SK-N-SH (cell line): ENCODE data around the gene DCTD. TPM values are rescaled to one million over a fixed set of nuclear protein-coding genes. Genes with fewer than 3 reads are reported as not detected.

Experiments
- CTCF ChIA-PET: fragments of 300-600, 350-600 bp; formaldehyde crosslinking; extraction: SDS; loops from one replicate; lab custom pipeline; 2021; lab: Yijun Ruan, JAX
- POLR2A ChIA-PET: fragments of 350-600 bp; sonication (Branson Sonifier 250); formaldehyde crosslinking; extraction: SDS; loops from one replicate; lab custom pipeline; 2020; ENCODE audit warnings: antibody characterized with exemption, inconsistent platforms; lab: Yijun Ruan, JAX
- DNase-seq: peaks from one replicate; pipeline ENCODE4 v3.0.0; 2012
- H2AFZ ChIP-seq: fragments of 200-600 bp; sonication (generic); 2 replicates; pipeline ENCODE4 v1.8.1; 2016; ENCODE audit warnings: antibody characterized with exemption, mild to moderate bottlenecking, low read depth
- H3F3A ChIP-seq: fragments of 200-600 bp; sonication (generic); replicated peaks from 2 replicates; pipeline ENCODE3; 2016; ENCODE audit warnings: antibody characterized with exemption, mild to moderate bottlenecking; ENCODE audit not compliant: insufficient read depth
- H3K27ac ChIP-seq, 2 experiments: fragments of 200-500 bp in 1 of 2; fragments of 200-600 bp in 1 of 2; sonication (Bioruptor generic) in 1 of 2; sonication (generic), shearing (Covaris generic) in 1 of 2; 2 replicates each; pipeline versions ENCODE4 v1.5.1 to v1.6.1; 2014 to 2016; ENCODE audit warnings: low read depth in 2 of 2, inconsistent platforms in 1 of 2, low read length in 1 of 2, mild to moderate bottlenecking in 1 of 2, mixed read lengths in 1 of 2
- H3K27me3 ChIP-seq: fragments of 200-600 bp; sonication (generic), shearing (Covaris generic); 2 replicates; pipeline ENCODE4 v1.6.1; 2016; ENCODE audit warnings: mixed run types; ENCODE audit not compliant: insufficient read depth
- H3K36me3 ChIP-seq, 2 experiments: fragments of 200-500 bp in 1 of 2; fragments of 200-600 bp in 1 of 2; sonication (Bioruptor generic) in 1 of 2; sonication (generic) in 1 of 2; replicated peaks in 1 of 2; 2 replicates each; pipeline versions ENCODE3 to v1.5.1; 2014 to 2016; ENCODE audit warnings: low read length in 1 of 2, mild to moderate bottlenecking in 1 of 2; ENCODE audit not compliant: insufficient read depth in 2 of 2, control insufficient read depth in 1 of 2
- H3K4me1 ChIP-seq, 2 experiments: fragments of 200-500 bp in 1 of 2; fragments of 200-600 bp in 1 of 2; sonication (Bioruptor generic) in 1 of 2; sonication (generic), shearing (Covaris generic) in 1 of 2; 2 replicates each; pipeline versions ENCODE4 v1.5.1 to v1.6.1; 2014 to 2016; ENCODE audit warnings: low read depth in 1 of 2, low read length in 1 of 2, mixed run types in 1 of 2; ENCODE audit not compliant: insufficient read depth in 2 of 2, control insufficient read depth in 1 of 2
- H3K4me2 ChIP-seq: fragments of 200-600 bp; sonication (generic), shearing (Covaris generic); 2 replicates; pipeline ENCODE4 v1.6.1; 2017; ENCODE audit warnings: mixed run types
- H3K4me3 ChIP-seq, 2 experiments: fragments of 200-500 bp in 1 of 2; fragments of 200-600 bp in 1 of 2; sonication (Bioruptor generic) in 1 of 2; sonication (generic), shearing (Covaris generic) in 1 of 2; 2 replicates each; pipeline versions ENCODE4 v1.5.1 to v1.8.1; 2014 to 2016; ENCODE audit warnings: low read depth in 2 of 2, inconsistent platforms in 1 of 2, low read length in 1 of 2, mild to moderate bottlenecking in 1 of 2, mixed read lengths in 1 of 2, moderate library complexity in 1 of 2
- H3K79me2 ChIP-seq: fragments of 200-600 bp; sonication (generic); 2 replicates; pipeline ENCODE4 v1.8.1; 2017; ENCODE audit warnings: mild to moderate bottlenecking; ENCODE audit not compliant: insufficient read depth
- H3K9ac ChIP-seq: fragments of 200-600 bp; sonication (generic); 2 replicates; pipeline ENCODE4 v1.6.1; 2017; ENCODE audit warnings: mixed run types
- H3K9me2 ChIP-seq: fragments of 200-600 bp; sonication (generic); 2 replicates; pipeline ENCODE4 v1.6.1; 2017; ENCODE audit warnings: mixed run types
- H3K9me3 ChIP-seq: fragments of 200-600 bp; sonication (generic); 2 replicates; pipeline ENCODE4 v1.6.1; 2017; ENCODE audit warnings: mixed run types, mild to moderate bottlenecking, moderate library complexity
- H4K20me1 ChIP-seq: fragments of 200-600 bp; sonication (generic); 2 replicates; pipeline ENCODE4 v1.6.1; 2017; ENCODE audit warnings: mild to moderate bottlenecking, mixed run types; ENCODE audit not compliant: insufficient read depth
- ELF1 ChIP-seq: IDR thresholded peaks from 2 replicates; pipeline ENCODE4 v1.4.0; 2012
- EP300 ChIP-seq, 2 experiments: IDR thresholded peaks; 2 replicates each; pipeline versions ENCODE4 v1.4.0 to v1.6.1; 2012; ENCODE audit warnings: borderline replicate concordance in 1 of 2, low read depth in 1 of 2, low read length in 1 of 2
- EZH2phosphoT487 ChIP-seq: fragments of 200-600 bp; sonication (generic); IDR thresholded peaks from 2 replicates; pipeline ENCODE4 v1.6.1; 2017; ENCODE audit warnings: low read depth, mixed run types, mild to moderate bottlenecking, antibody characterized with exemption, moderate library complexity, borderline replicate concordance
- FOXJ3 ChIP-seq: sonication (generic); formaldehyde crosslinking; IDR thresholded peaks from 2 replicates; pipeline ENCODE4 v1.5.1; 2020; ENCODE audit warnings: mild to moderate bottlenecking, missing genetic modification reagents
- FOXM1 ChIP-seq: IDR thresholded peaks from 2 replicates; pipeline ENCODE4 v1.4.0; 2012; ENCODE audit warnings: low read depth, mild to moderate bottlenecking
- JUND ChIP-seq: IDR thresholded peaks from 2 replicates; pipeline ENCODE4 v1.4.0; 2012
- MXI1 ChIP-seq: IDR thresholded peaks from 2 replicates; pipeline ENCODE4 v1.6.1; 2012; ENCODE audit warnings: mild to moderate bottlenecking, low read depth, low read length, improper control_type of control experiment
- NFIC ChIP-seq: IDR thresholded peaks from 2 replicates; pipeline ENCODE4 v1.4.0; 2012; ENCODE audit warnings: borderline replicate concordance
- POLR2AphosphoS5 ChIP-seq: IDR thresholded peaks from 2 replicates; pipeline ENCODE4 v1.6.1; 2012; ENCODE audit warnings: low read depth, low read length
- RXRA ChIP-seq: IDR thresholded peaks from 2 replicates; pipeline ENCODE4 v1.4.0; 2012; ENCODE audit warnings: low read depth, mild to moderate bottlenecking, borderline replicate concordance
- SIN3A ChIP-seq: IDR thresholded peaks from 2 replicates; pipeline ENCODE4 v1.6.1; 2012; ENCODE audit warnings: low read depth, mild to moderate bottlenecking, low read length, moderate library complexity, borderline replicate concordance
- SMC3 ChIP-seq: IDR thresholded peaks from 2 replicates; pipeline ENCODE4 v1.6.1; 2012; ENCODE audit warnings: low read depth, low read length, improper control_type of control experiment
- TCF12 ChIP-seq: IDR thresholded peaks from 2 replicates; pipeline ENCODE4 v1.4.0; 2012
- WGBS: methylation state at CpG from one replicate; pipeline ENCODE4 v1.1.6; 2017; ENCODE audit warnings: low lambda C conversion rate; 5-methylcytosine and 5-hydroxymethylcytosine counted together
- polyA plus RNA-seq, 3 experiments: library from polyadenylated mRNA; depleted of rRNA; stranded (reverse); fragments of >200 nt; gene quantifications; 2 replicates each; pipeline ENCODE4 v1.2.3, GENCODE V29; 2012
- TF ChIP-seq, protein P1 (sequence below): IDR thresholded peaks from 2 replicates; pipeline ENCODE4 v1.4.0; 2012; ENCODE audit warnings: low read depth
- TF ChIP-seq, protein P2 (sequence below): IDR thresholded peaks from 2 replicates; pipeline ENCODE4 v1.4.0; 2012; ENCODE audit warnings: low read depth, borderline replicate concordance
- TF ChIP-seq, protein P3 (sequence below): fragments of 200-600 bp; sonication (generic); IDR thresholded peaks from 2 replicates; pipeline ENCODE4 v1.6.1; 2017; ENCODE audit warnings: antibody characterized with exemption, mild to moderate bottlenecking, moderate library complexity
- TF ChIP-seq, protein P4 (sequence below): IDR thresholded peaks from 2 replicates; pipeline ENCODE4 v1.6.1; 2012; ENCODE audit warnings: mild to moderate bottlenecking, low read depth, low read length, moderate library complexity

The DCTD gene
- polyA plus RNA-seq, 1 of the 3 experiments (the other 2 are of a cell fraction) = 123 TPM

DNA sequence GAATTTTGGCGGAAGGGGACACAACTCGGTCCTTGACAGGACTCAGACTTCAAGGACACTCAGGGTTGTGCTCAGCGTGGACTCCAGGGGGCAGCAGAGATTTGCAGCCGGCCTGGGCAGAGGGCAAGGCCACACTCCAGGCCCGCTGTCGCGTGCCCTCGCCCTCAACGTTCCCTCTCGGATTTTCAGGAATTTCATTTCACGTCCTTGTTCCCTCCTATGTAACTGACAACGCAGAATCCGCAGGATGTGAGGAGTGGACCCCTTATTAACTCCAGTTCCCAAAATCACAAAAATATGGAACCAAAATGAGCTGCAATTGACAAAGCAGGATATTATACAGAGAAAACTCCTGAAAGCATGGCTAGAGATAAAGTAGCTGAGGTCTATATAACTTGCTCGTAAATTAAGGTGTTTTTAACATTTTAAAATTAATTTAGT is 21.0 kb upstream of the DCTD start (continued):
- TF ChIP-seq NFIC (no peak), SMC3 (peak; percentile 97), FOXJ3 (CRISPR knock-in tag) (no peak), FOXM1 (no peak), JUND (no peak), SIN3A (no peak), TCF12 (no peak), EZH2phosphoT487 (no peak)
- TF ChIP-seq, protein P1, sequence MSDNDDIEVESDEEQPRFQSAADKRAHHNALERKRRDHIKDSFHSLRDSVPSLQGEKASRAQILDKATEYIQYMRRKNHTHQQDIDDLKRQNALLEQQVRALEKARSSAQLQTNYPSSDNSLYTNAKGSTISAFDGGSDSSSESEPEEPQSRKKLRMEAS = peak; percentile 81
- TF ChIP-seq, protein P2, sequence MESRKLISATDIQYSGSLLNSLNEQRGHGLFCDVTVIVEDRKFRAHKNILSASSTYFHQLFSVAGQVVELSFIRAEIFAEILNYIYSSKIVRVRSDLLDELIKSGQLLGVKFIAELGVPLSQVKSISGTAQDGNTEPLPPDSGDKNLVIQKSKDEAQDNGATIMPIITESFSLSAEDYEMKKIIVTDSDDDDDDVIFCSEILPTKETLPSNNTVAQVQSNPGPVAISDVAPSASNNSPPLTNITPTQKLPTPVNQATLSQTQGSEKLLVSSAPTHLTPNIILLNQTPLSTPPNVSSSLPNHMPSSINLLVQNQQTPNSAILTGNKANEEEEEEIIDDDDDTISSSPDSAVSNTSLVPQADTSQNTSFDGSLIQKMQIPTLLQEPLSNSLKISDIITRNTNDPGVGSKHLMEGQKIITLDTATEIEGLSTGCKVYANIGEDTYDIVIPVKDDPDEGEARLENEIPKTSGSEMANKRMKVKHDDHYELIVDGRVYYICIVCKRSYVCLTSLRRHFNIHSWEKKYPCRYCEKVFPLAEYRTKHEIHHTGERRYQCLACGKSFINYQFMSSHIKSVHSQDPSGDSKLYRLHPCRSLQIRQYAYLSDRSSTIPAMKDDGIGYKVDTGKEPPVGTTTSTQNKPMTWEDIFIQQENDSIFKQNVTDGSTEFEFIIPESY = no peak
- TF ChIP-seq, protein P3, sequence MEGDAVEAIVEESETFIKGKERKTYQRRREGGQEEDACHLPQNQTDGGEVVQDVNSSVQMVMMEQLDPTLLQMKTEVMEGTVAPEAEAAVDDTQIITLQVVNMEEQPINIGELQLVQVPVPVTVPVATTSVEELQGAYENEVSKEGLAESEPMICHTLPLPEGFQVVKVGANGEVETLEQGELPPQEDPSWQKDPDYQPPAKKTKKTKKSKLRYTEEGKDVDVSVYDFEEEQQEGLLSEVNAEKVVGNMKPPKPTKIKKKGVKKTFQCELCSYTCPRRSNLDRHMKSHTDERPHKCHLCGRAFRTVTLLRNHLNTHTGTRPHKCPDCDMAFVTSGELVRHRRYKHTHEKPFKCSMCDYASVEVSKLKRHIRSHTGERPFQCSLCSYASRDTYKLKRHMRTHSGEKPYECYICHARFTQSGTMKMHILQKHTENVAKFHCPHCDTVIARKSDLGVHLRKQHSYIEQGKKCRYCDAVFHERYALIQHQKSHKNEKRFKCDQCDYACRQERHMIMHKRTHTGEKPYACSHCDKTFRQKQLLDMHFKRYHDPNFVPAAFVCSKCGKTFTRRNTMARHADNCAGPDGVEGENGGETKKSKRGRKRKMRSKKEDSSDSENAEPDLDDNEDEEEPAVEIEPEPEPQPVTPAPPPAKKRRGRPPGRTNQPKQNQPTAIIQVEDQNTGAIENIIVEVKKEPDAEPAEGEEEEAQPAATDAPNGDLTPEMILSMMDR = peak; percentile 96

DNA sequence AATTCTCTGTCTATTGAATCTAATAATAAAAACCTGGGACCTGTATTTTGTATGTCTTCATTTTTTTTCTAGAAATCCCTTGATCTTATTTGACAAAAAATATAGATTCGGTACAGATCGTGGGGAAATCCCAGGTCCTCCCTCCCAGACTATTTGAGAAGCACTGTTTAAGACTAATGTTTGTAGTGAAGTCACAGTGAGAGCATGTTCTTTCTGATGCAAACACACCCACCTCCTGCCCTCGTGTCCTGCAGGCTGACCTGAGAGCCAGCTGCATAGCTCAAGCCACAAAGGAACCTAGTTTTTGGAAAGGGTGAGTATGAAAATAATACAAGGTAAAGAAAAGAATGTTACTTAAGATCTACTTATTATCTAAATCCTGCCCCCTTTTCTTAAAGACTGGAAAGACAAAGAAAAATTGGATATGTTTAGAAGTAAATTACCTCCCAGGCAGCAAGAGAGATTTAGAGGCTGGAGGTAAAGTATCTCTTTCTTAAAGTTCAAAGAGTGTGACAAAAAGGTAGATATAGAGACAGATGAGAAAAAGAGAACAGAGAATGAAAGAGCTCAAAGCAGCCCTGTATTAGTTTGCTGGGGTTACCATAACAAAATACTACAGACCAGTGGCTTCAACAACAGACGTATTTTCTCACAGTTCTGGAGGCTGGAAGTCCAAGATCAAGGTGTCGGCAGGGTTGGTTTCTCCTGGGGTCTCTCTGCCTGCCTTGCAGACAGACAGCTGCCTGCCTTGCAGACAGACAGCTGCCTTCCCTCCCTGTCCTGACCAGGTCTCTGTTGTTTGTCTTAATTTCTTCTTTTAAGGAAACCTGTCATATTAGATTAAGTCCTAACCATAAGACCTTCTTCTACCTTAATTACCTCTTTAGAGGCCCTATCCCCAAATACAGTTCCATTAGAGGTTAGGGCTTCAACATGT is 20.4 kb upstream of the DCTD start:
- Histone ChIP-seq H4K20me1 (no peaks in the 10 kb centered on the region), H3K4me3 (peak overlapping the region in 1 of 2 experiments; percentile 11; a peak in 1 of 4 replicates), H3K4me1 (no peaks in the 10 kb centered on the region), H3K27me3 (no peaks in the 10 kb centered on the region; the same call in 1 of the 2 replicates), H3K27ac (no peak overlapping the region), H3K36me3 (no peaks in the 10 kb centered on the region), H3K9me3 (no peaks in the 10 kb centered on the region), H3K9me2 (no peaks in the 10 kb centered on the region), H3F3A (no peaks in the 10 kb centered on the region)
- CTCF ChIA-PET = interaction anchor here (0.6 to 4.7 kb wide), 31 partner anchors 8 to 1184 kb away, joined by 3 to 90 read pairs (median 5); no protein-coding TSS in a partner anchor
- 35% methylated on average over 5 of the region's 5 CpGs for WGBS
- POLR2A ChIA-PET = no interaction called here
- TF ChIP-seq, protein P4, sequence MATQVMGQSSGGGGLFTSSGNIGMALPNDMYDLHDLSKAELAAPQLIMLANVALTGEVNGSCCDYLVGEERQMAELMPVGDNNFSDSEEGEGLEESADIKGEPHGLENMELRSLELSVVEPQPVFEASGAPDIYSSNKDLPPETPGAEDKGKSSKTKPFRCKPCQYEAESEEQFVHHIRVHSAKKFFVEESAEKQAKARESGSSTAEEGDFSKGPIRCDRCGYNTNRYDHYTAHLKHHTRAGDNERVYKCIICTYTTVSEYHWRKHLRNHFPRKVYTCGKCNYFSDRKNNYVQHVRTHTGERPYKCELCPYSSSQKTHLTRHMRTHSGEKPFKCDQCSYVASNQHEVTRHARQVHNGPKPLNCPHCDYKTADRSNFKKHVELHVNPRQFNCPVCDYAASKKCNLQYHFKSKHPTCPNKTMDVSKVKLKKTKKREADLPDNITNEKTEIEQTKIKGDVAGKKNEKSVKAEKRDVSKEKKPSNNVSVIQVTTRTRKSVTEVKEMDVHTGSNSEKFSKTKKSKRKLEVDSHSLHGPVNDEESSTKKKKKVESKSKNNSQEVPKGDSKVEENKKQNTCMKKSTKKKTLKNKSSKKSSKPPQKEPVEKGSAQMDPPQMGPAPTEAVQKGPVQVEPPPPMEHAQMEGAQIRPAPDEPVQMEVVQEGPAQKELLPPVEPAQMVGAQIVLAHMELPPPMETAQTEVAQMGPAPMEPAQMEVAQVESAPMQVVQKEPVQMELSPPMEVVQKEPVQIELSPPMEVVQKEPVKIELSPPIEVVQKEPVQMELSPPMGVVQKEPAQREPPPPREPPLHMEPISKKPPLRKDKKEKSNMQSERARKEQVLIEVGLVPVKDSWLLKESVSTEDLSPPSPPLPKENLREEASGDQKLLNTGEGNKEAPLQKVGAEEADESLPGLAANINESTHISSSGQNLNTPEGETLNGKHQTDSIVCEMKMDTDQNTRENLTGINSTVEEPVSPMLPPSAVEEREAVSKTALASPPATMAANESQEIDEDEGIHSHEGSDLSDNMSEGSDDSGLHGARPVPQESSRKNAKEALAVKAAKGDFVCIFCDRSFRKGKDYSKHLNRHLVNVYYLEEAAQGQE = no peak
- TF ChIP-seq POLR2AphosphoS5 (no peak), RXRA (no peak), ELF1 (no peak), EP300 (IDR thresholded peaks at IDR 0.05; ENCODE audit: borderline replicate concordance in 1 of 2, low read depth in 1 of 2, low read length in 1 of 2) (no peak), FOXJ3 (CRISPR knock-in tag) (no peak), MXI1 (no peak)
- TF ChIP-seq, protein P2 = no peak
- TF ChIP-seq, all 33 proteins: peak for 0
- no peaks in the 10 kb centered on the region for H3K79me2 ChIP-seq
- H3K4me2 ChIP-seq = no peak overlapping the region
- H2AFZ ChIP-seq = 0 out of 2 replicates have a peak overlapping the region, but pooled peaks have one; percentile 82
- H3K9ac ChIP-seq = no peak overlapping the region
- no peak for DNase-seq
